Spinal cord (tissue), 10 donors: ENCODE data around the gene PITPNC1. TPM values are rescaled to one million over a fixed set of nuclear protein-coding genes. Genes with fewer than 3 reads are reported as not detected.

Experiments used
- DNase-seq, 6 donors: peaks; one replicate each; pipeline versions ENCODE4 v3.0.0 to v3.0.0-alpha.2; 2013 to 2015; ENCODE audit warnings: low spot score in 6 of 6, low read depth in 4 of 6
- H3K27ac ChIP-seq: one replicate; pipeline ENCODE4 v1.5.1; 2013; ENCODE audit warnings: low read depth, low read length, control low read depth
- H3K27me3 ChIP-seq: one replicate; pipeline ENCODE4 v1.6.1; 2013; ENCODE audit warnings: low read length; ENCODE audit not compliant: control insufficient read depth, insufficient read depth
- H3K36me3 ChIP-seq: one replicate; pipeline ENCODE4 v1.6.1; 2013; ENCODE audit warnings: low read length; ENCODE audit not compliant: control insufficient read depth, insufficient read depth
- H3K4me1 ChIP-seq: one replicate; pipeline ENCODE4 v1.6.1; 2013; ENCODE audit warnings: low read length; ENCODE audit not compliant: control insufficient read depth, insufficient read depth
- H3K4me3 ChIP-seq: one replicate; pipeline ENCODE4 v1.5.1; 2013; ENCODE audit warnings: low read depth, low read length, control low read depth
- H3K9me3 ChIP-seq: one replicate; pipeline ENCODE4 v1.6.1; 2013; ENCODE audit warnings: low read length; ENCODE audit not compliant: control insufficient read depth, insufficient read depth
- WGBS: methylation state at CpG from one replicate; pipeline ENCODE4 v1.1.5; 2013; ENCODE audit warnings: missing lambda C conversion rate; ENCODE audit not compliant: insufficient coverage; 5-methylcytosine and 5-hydroxymethylcytosine counted together
- polyA plus RNA-seq, 2 donors: library from polyadenylated mRNA; unstranded; fragments of 120-200 nt; gene quantifications; one replicate each; pipeline ENCODE4 v1.2.1, GENCODE V29; 2013; ENCODE audit not compliant: insufficient read length in 2 of 2
- total RNA-seq, 2 donors: library from RNA; depleted of rRNA in 1 of 2; stranded (reverse); fragments of 120-200 nt in 1 of 2; fragments of >200 nt in 1 of 2; gene quantifications; one replicate each; pipeline versions ENCODE4 v1.2.3 to v1.2.4, GENCODE V29; 2013 to 2014
- donor health status: healthy.

Gene PITPNC1
- total and polyA plus RNA-seq, 4 donors = 34.5 to 71.1 (median 60.8) TPM

GRCh38 chr17:67520252-67520906 lies 143.3 kb downstream of the PITPNC1 start:
- peak in 2 of 6 donors; percentile 54 to 66 for DNase-seq
- no peaks in the 10 kb centered on the region for H3K27me3 ChIP-seq
- no peaks in the 10 kb centered on the region for H3K36me3 ChIP-seq
- no peaks in the 10 kb centered on the region for H3K9me3 ChIP-seq
- WGBS = 47% methylated on average over 13 of the region's 13 CpGs
- peaks cover 12% of the 10 kb centered on the region for H3K4me1 ChIP-seq
- H3K27ac ChIP-seq = peak overlapping the region; percentile 2
- H3K4me3 ChIP-seq = no peak overlapping the region

GRCh38 chr17:67520916-67521774 lies 144.1 kb downstream of the PITPNC1 start:
- H3K36me3 ChIP-seq = no peaks in the 10 kb centered on the region
- H3K27me3 ChIP-seq = no peaks in the 10 kb centered on the region
- H3K4me1 ChIP-seq = peaks cover 8% of the 10 kb centered on the region
- 92% methylated on average over 3 of the region's 10 CpGs for WGBS
- H3K4me3 ChIP-seq = no peak overlapping the region
- H3K27ac ChIP-seq = no peak overlapping the region
- no peaks in the 10 kb centered on the region for H3K9me3 ChIP-seq
- no peak for DNase-seq

- no peaks in the 10 kb centered on the region for H3K27me3 ChIP-seq
- H3K4me1 ChIP-seq = peaks cover 3% of the 10 kb centered on the region
- no peaks in the 10 kb centered on the region for H3K36me3 ChIP-seq
- H3K9me3 ChIP-seq = no peaks in the 10 kb centered on the region
- 92% methylated on average over 9 of the region's 9 CpGs for WGBS
- DNase-seq = no peak
- no peak overlapping the region for H3K27ac ChIP-seq
- no peak overlapping the region for H3K4me3 ChIP-seq
Measured at GRCh38 chr17:67521775-67522069, 144.6 kb downstream of the PITPNC1 start.

GRCh38 chr17:67523101-67523500 lies 146.0 kb downstream of the PITPNC1 start:
- Histone ChIP-seq H3K27ac (no peak overlapping the region), H3K27me3 (no peaks in the 10 kb centered on the region), H3K4me3 (no peak overlapping the region), H3K9me3 (no peaks in the 10 kb centered on the region), H3K36me3 (no peaks in the 10 kb centered on the region), H3K4me1 (peaks cover 6% of the 10 kb centered on the region)
- WGBS = no CpG with 5 or more reads among the region's 5 CpGs
- peak in 1 of 6 donors; percentile 84 for DNase-seq

- 87% methylated on average over 8 of the region's 14 CpGs for WGBS
- no peak for DNase-seq
- Histone ChIP-seq H3K27ac (no peak overlapping the region), H3K27me3 (no peaks in the 10 kb centered on the region), H3K9me3 (no peaks in the 10 kb centered on the region), H3K4me3 (no peak overlapping the region), H3K36me3 (no peaks in the 10 kb centered on the region), H3K4me1 (peaks cover 26% of the 10 kb centered on the region)
Measured at GRCh38 chr17:67525239-67526135, 148.4 kb downstream of the PITPNC1 start.

GRCh38 chr17:67526700-67527099 lies 149.6 kb downstream of the PITPNC1 start:
- Histone ChIP-seq H3K27me3 (no peaks in the 10 kb centered on the region), H3K36me3 (no peaks in the 10 kb centered on the region), H3K27ac (no peak overlapping the region), H3K9me3 (no peaks in the 10 kb centered on the region), H3K4me3 (no peak overlapping the region), H3K4me1 (peaks cover 35% of the 10 kb centered on the region)
- no peak for DNase-seq
- no CpG with 5 or more reads among the region's 4 CpGs for WGBS

GRCh38 chr17:67528751-67529436 lies 151.8 kb downstream of the PITPNC1 start:
- no peaks in the 10 kb centered on the region for H3K36me3 ChIP-seq
- WGBS = 6% methylated on average over 18 of the region's 22 CpGs
- H3K27ac ChIP-seq = peak overlapping the region; percentile 92
- peak in 4 of 6 donors; percentile 62 to 91 (median 78) for DNase-seq
- H3K4me1 ChIP-seq = peaks cover 49% of the 10 kb centered on the region
- peak overlapping the region; percentile 12 for H3K4me3 ChIP-seq
- H3K9me3 ChIP-seq = no peaks in the 10 kb centered on the region
- no peaks in the 10 kb centered on the region for H3K27me3 ChIP-seq

- Histone ChIP-seq H3K4me3 (no peak overlapping the region), H3K9me3 (no peaks in the 10 kb centered on the region), H3K27ac (peak overlapping the region; percentile 58), H3K36me3 (peaks cover 3% of the 10 kb centered on the region), H3K27me3 (no peaks in the 10 kb centered on the region), H3K4me1 (peaks cover 49% of the 10 kb centered on the region)
- peak in 5 of 6 donors; percentile 56 to 96 (median 71) for DNase-seq
- 25% methylated on average over 12 of the region's 12 CpGs for WGBS
Measured at GRCh38 chr17:67531291-67531690, 154.2 kb downstream of the PITPNC1 start.

- Histone ChIP-seq H3K27ac (peak overlapping the region; percentile 58), H3K9me3 (no peaks in the 10 kb centered on the region), H3K27me3 (no peaks in the 10 kb centered on the region), H3K36me3 (peaks cover 3% of the 10 kb centered on the region), H3K4me1 (peaks cover 49% of the 10 kb centered on the region), H3K4me3 (no peak overlapping the region)
- peak in 2 of 6 donors; percentile 80 to 85 for DNase-seq
- WGBS = 17% methylated on average over 8 of the region's 10 CpGs
Measured at GRCh38 chr17:67532326-67532871, 155.3 kb downstream of the PITPNC1 start.
